ENCODE data around the gene WDSUB1.

Gene WDSUB1

GRCh38 chr2:159195697-159196096 lies 90.8 kb downstream of the WDSUB1 start:
- no peak for DNase-seq (ENCODE audit: low read depth)

- no peak for DNase-seq (ENCODE audit: low read depth)
Measured at GRCh38 chr2:159194241-159194640, 92.3 kb downstream of the WDSUB1 start.

GRCh38 chr2:159193791-159194190 lies 92.7 kb downstream of the WDSUB1 start:
- no peak for DNase-seq (ENCODE audit: low read depth)

- no peak for DNase-seq (ENCODE audit: low read depth)
Measured at GRCh38 chr2:159192371-159192918, 94.1 kb downstream of the WDSUB1 start.

GRCh38 chr2:159188449-159188848 lies 98.1 kb downstream of the WDSUB1 start:
- DNase-seq (ENCODE audit: low read depth) = no peak

GRCh38 chr2:159187106-159187505 lies 99.4 kb downstream of the WDSUB1 start:
- no peak for DNase-seq (ENCODE audit: low read depth)

- no peak for DNase-seq (ENCODE audit: low read depth)
Measured at GRCh38 chr2:159186462-159186861, 100.0 kb downstream of the WDSUB1 start.
